HUES64 (cell line): Measurements from ENCODE around the gene SLC35G3.

ENCODE experiments used
- H3K27ac ChIP-seq: 2 replicates; pipeline ENCODE4 v1.7.0; 2013; ENCODE audit warnings: low read depth, low read length, inconsistent platforms
- H3K27me3 ChIP-seq: 2 replicates; pipeline ENCODE4 v1.6.1; 2013; ENCODE audit warnings: mild to moderate bottlenecking, low read length; ENCODE audit not compliant: insufficient read depth
- H3K36me3 ChIP-seq: 2 replicates; pipeline ENCODE4 v1.6.1; 2013; ENCODE audit warnings: mild to moderate bottlenecking, low read length; ENCODE audit not compliant: insufficient read depth
- H3K4me1 ChIP-seq: 2 replicates; pipeline ENCODE4 v1.6.1; 2013; ENCODE audit warnings: mild to moderate bottlenecking, low read length, moderate library complexity; ENCODE audit not compliant: insufficient read depth
- H3K4me3 ChIP-seq: 2 replicates; pipeline ENCODE4 v1.5.1; 2013; ENCODE audit warnings: mild to moderate bottlenecking, low read length, moderate library complexity
- H3K9ac ChIP-seq: 2 replicates; pipeline ENCODE4 v1.6.1; 2013; ENCODE audit warnings: mild to moderate bottlenecking, low read depth, low read length
- H3K9me3 ChIP-seq: 2 replicates; pipeline ENCODE4 v1.6.1; 2013; ENCODE audit warnings: low read depth, low read length; ENCODE audit not compliant: insufficient read depth
- WGBS: fragments of 150-250, 120-280 bp; methylation state at CpG from one replicate; pipeline ENCODE4 v1.1.7; 2013; ENCODE audit warnings: missing lambda C conversion rate; 5-methylcytosine and 5-hydroxymethylcytosine counted together

Gene SLC35G3

GRCh38 chr17:35148144-35148543, 46.0 kb downstream of the SLC35G3 start:
- no peak overlapping the region for H3K4me3 ChIP-seq
- H3K9ac ChIP-seq: no peak overlapping the region
- H3K27me3 ChIP-seq: no peaks in the 10 kb centered on the region
- H3K4me1 ChIP-seq: no peaks in the 10 kb centered on the region
- 92% methylated on average over 9 of the region's 9 CpGs for WGBS
- H3K9me3 ChIP-seq: no peaks in the 10 kb centered on the region
- H3K27ac ChIP-seq: no peak overlapping the region
- no peaks in the 10 kb centered on the region for H3K36me3 ChIP-seq

GRCh38 chr17:35147375-35147905, 46.8 kb downstream of the SLC35G3 start, which contains the start of gene UNC45B:
Gene UNC45B, plus strand, starts transcription at chr17:35147817. Its CDS starts 447 bp downstream, at chr17:35148264.
- Histone ChIP-seq H3K9me3 (no peaks in the 10 kb centered on the region), H3K27me3 (no peaks in the 10 kb centered on the region), H3K9ac (no peak within 1 kb of the TSS), H3K4me3 (no peak within 1 kb of the TSS), H3K4me1 (no peaks in the 10 kb centered on the region), H3K36me3 (no peaks in the 10 kb centered on the region), H3K27ac (no peak within 1 kb of the TSS)
- 74% methylated on average over 4 of the region's 4 CpGs for WGBS

GRCh38 chr17:35146214-35146833, 47.9 kb downstream of the SLC35G3 start:
- no peaks in the 10 kb centered on the region for H3K4me1 ChIP-seq
- no peak overlapping the region for H3K4me3 ChIP-seq
- H3K9ac ChIP-seq: no peak overlapping the region
- 94% methylated on average over 4 of the region's 4 CpGs for WGBS
- H3K36me3 ChIP-seq: no peaks in the 10 kb centered on the region
- no peaks in the 10 kb centered on the region for H3K9me3 ChIP-seq
- no peaks in the 10 kb centered on the region for H3K27me3 ChIP-seq
- no peak overlapping the region for H3K27ac ChIP-seq

- no peak overlapping the region for H3K27ac ChIP-seq
- whole genome bisulfite sequencing: 93% methylated on average over 4 of the region's 4 CpGs
These were observed 49.4 kb downstream of the SLC35G3 start for GRCh38 chr17:35144840-35145239.

More at GRCh38 chr17:35144840-35145239, 49.4 kb downstream of the SLC35G3 start:
- Histone ChIP-seq H3K27me3 (no peaks in the 10 kb centered on the region), H3K4me3 (no peak overlapping the region), H3K4me1 (no peaks in the 10 kb centered on the region), H3K9me3 (no peaks in the 10 kb centered on the region), H3K9ac (no peak overlapping the region), H3K36me3 (peaks cover 3% of the 10 kb centered on the region)
